Measurements from ENCODE around the gene SYT12. TPM values are rescaled to one million over a fixed set of nuclear protein-coding genes. Genes with fewer than 3 reads are reported as not detected.

The SYT12 gene
- polyA plus RNA-seq, 1 of the 3 experiments (the other 2 are of a cell fraction): 0.61 TPM

GRCh38 chr11:67059671-67060070 lies 36.7 kb downstream of the SYT12 start:
- Histone ChIP-seq H3F3A (replicated peaks; ENCODE audit: insufficient read depth) (peaks cover under 1% of the 10 kb centered on the region), H3K27me3 (ENCODE audit: insufficient read depth) (no peaks in the 10 kb centered on the region), H3K27ac (ENCODE audit: low read depth in 2 of 2, low read length in 1 of 2) (no peak overlapping the region), H2AFZ (ENCODE audit: low read depth) (no peak overlapping the region), H3K9me2 (no peaks in the 10 kb centered on the region), H3K9ac (no peak overlapping the region), H3K4me3 (ENCODE audit: low read depth in 2 of 2, low read length in 1 of 2) (no peak overlapping the region), H3K4me1 (ENCODE audit: control insufficient read depth in 1 of 2, insufficient read depth in 2 of 2, low read depth in 1 of 2, low read length in 1 of 2) (peaks cover 5 to 7% of the 10 kb centered on the region in 2 experiments; a peak in 2 of 4 replicates), H3K36me3 (replicated peaks in 1 of 2; ENCODE audit: control insufficient read depth in 1 of 2, insufficient read depth in 2 of 2, low read length in 1 of 2) (no peaks in the 10 kb centered on the region), H4K20me1 (ENCODE audit: insufficient read depth) (no peaks in the 10 kb centered on the region), H3K4me2 (no peak overlapping the region), H3K9me3 (no peaks in the 10 kb centered on the region), H3K79me2 (ENCODE audit: insufficient read depth) (no peaks in the 10 kb centered on the region)
- ChIA-PET CTCF (no interaction called here), POLR2A (no interaction called here)
- WGBS (ENCODE audit: low lambda C conversion rate): 68% methylated on average over 3 of the region's 3 CpGs
- no peak for DNase-seq
- TF ChIP-seq TEAD4 (IDR thresholded peaks at IDR 0.05; ENCODE audit: borderline replicate concordance, insufficient read depth) (no peak), SIN3A (IDR thresholded peaks at IDR 0.05; ENCODE audit: borderline replicate concordance, low read depth, low read length) (no peak), CTCF (IDR thresholded peaks at IDR 0.05) (no peak), POLR2AphosphoS5 (IDR thresholded peaks at IDR 0.05; ENCODE audit: low read depth, low read length) (no peak), USF2 (IDR thresholded peaks at IDR 0.05; ENCODE audit: borderline replicate concordance, low read depth, low read length) (no peak), SMC3 (IDR thresholded peaks at IDR 0.05; ENCODE audit: low read depth, low read length) (no peak), TCF12 (IDR thresholded peaks at IDR 0.05) (no peak), YY1 (IDR thresholded peaks at IDR 0.05; ENCODE audit: low read depth) (no peak), FOXM1 (IDR thresholded peaks at IDR 0.05; ENCODE audit: low read depth) (no peak), RXRA (IDR thresholded peaks at IDR 0.05; ENCODE audit: borderline replicate concordance, low read depth) (no peak), GATA2 (CRISPR knock-in tag; IDR thresholded peaks at IDR 0.05) (no peak)
- TF ChIP-seq, protein P1, sequence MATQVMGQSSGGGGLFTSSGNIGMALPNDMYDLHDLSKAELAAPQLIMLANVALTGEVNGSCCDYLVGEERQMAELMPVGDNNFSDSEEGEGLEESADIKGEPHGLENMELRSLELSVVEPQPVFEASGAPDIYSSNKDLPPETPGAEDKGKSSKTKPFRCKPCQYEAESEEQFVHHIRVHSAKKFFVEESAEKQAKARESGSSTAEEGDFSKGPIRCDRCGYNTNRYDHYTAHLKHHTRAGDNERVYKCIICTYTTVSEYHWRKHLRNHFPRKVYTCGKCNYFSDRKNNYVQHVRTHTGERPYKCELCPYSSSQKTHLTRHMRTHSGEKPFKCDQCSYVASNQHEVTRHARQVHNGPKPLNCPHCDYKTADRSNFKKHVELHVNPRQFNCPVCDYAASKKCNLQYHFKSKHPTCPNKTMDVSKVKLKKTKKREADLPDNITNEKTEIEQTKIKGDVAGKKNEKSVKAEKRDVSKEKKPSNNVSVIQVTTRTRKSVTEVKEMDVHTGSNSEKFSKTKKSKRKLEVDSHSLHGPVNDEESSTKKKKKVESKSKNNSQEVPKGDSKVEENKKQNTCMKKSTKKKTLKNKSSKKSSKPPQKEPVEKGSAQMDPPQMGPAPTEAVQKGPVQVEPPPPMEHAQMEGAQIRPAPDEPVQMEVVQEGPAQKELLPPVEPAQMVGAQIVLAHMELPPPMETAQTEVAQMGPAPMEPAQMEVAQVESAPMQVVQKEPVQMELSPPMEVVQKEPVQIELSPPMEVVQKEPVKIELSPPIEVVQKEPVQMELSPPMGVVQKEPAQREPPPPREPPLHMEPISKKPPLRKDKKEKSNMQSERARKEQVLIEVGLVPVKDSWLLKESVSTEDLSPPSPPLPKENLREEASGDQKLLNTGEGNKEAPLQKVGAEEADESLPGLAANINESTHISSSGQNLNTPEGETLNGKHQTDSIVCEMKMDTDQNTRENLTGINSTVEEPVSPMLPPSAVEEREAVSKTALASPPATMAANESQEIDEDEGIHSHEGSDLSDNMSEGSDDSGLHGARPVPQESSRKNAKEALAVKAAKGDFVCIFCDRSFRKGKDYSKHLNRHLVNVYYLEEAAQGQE (IDR thresholded peaks at IDR 0.05; ENCODE audit: low read depth, low read length): no peak
- TF ChIP-seq, protein P2, sequence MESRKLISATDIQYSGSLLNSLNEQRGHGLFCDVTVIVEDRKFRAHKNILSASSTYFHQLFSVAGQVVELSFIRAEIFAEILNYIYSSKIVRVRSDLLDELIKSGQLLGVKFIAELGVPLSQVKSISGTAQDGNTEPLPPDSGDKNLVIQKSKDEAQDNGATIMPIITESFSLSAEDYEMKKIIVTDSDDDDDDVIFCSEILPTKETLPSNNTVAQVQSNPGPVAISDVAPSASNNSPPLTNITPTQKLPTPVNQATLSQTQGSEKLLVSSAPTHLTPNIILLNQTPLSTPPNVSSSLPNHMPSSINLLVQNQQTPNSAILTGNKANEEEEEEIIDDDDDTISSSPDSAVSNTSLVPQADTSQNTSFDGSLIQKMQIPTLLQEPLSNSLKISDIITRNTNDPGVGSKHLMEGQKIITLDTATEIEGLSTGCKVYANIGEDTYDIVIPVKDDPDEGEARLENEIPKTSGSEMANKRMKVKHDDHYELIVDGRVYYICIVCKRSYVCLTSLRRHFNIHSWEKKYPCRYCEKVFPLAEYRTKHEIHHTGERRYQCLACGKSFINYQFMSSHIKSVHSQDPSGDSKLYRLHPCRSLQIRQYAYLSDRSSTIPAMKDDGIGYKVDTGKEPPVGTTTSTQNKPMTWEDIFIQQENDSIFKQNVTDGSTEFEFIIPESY (IDR thresholded peaks at IDR 0.05; ENCODE audit: borderline replicate concordance, low read depth): no peak
